Measurements from ENCODE around the gene RCAN1.

DNA sequence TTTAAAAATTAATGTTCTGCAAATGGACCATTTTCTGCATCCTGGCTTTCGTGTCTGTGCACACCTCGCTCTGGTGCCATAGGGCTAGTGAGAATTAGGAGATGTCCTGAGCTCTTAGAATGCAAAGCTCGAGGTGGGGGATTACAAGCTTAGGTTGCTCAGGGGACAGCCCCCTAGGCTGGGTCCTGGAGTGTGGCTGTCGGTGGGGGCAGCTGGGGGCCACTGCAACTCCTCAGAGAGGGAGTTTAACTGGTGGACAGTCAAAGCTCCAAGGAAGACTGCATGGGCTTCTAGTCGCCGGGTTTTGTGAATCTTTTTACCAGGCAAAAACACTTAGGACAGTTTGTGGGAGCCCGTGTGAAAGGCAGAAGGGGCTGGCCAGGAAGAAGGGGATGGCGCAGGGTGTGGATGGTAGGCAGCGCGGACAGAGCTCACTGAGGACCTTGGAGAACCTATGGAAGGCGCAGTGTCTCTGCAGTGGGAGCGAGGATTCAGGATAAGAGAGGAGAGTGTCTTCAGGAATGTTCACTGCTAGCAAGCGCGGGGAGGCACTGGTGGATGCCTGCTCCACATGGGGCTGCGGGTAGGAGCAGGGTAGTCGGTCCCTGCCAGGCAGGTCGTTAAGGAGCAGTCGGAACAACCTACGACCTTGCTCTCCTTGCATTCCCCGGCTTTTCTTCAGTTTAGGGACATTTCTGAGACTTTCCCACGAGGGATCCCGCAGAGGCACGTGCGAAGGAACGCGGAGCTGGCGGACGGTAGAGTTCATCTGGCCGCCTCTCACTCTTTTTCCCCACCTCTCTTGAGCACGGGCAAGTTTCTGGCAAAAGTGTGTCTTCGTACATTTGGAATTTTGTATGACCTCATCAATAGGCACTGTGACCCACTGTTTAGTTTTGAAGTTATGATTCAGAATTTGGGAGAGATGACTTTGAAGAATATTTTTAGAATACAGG, 90.0 kb downstream of the RCAN1 start:
- TF ChIP-seq, protein P1, sequence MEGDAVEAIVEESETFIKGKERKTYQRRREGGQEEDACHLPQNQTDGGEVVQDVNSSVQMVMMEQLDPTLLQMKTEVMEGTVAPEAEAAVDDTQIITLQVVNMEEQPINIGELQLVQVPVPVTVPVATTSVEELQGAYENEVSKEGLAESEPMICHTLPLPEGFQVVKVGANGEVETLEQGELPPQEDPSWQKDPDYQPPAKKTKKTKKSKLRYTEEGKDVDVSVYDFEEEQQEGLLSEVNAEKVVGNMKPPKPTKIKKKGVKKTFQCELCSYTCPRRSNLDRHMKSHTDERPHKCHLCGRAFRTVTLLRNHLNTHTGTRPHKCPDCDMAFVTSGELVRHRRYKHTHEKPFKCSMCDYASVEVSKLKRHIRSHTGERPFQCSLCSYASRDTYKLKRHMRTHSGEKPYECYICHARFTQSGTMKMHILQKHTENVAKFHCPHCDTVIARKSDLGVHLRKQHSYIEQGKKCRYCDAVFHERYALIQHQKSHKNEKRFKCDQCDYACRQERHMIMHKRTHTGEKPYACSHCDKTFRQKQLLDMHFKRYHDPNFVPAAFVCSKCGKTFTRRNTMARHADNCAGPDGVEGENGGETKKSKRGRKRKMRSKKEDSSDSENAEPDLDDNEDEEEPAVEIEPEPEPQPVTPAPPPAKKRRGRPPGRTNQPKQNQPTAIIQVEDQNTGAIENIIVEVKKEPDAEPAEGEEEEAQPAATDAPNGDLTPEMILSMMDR (IDR thresholded peaks at IDR 0.05), result no peak
- no peak for TF ChIP-seq POLR2AphosphoS5 (IDR thresholded peaks at IDR 0.05)
